Measurements from ENCODE around the gene ADIPOR2. TPM values are rescaled to one million over a fixed set of nuclear protein-coding genes. Genes with fewer than 3 reads are reported as not detected.
A peak's percentile ranks its signal among the peaks of the same experiment; 100 is the strongest.

Gene ADIPOR2
- total and polyA plus RNA-seq, 4 donors: 26.6 to 68.3 (median 41.7) TPM

DNA sequence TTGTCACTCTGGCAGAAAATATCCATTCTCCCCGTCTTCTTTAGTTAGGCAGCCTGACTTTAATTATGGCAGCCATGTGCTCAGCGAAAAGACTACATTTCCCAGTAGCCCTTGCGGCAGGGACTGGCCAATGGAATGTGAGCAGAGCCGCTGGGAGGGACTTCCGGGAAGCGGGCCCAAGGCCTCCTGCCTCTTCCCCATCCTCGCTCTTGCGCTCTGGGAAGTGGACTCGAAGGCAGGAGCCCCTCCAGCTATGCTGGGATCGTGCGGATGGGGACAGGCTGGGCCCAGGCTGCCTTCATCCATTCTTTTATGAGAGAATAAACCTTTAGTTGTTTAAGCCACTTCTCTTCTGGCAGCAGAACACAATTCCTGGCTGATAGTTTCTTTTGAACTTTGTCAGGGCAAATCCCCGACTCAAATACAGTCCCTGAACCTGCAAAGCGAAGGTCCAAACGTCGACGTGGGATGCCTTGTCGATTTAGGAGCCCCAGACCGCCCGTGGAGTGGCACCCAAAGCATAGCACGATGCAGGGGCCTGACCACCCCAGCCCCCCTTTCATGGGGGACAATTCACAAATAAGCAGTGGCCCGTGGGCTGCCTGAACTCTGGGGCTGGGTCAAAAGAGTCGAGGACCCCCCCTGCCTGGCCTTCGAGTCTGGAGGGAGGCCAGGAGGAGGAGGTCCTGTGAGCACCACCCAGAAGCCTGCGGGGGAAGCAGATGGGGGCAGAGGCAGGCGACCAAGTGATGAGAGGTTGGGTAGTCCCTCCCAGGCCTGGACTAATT lies 113.9 kb downstream of the ADIPOR2 start:
- H3K4me1 ChIP-seq (ENCODE audit: control insufficient read depth in 4 of 4, insufficient read depth in 4 of 4, low read length in 3 of 4): no peaks in the 10 kb centered on the region
- WGBS: 65% methylated on average over 25 of the region's 25 CpGs
- no peak overlapping the region for H3K4me3 ChIP-seq (ENCODE audit: low read depth in 1 of 3, low read length in 3 of 3)
- DNase-seq (ENCODE audit: low spot score): peak; percentile 91
- no peaks in the 10 kb centered on the region for H3K9me3 ChIP-seq (ENCODE audit: control insufficient read depth in 4 of 4, low read length in 3 of 4)
- no peak for TF ChIP-seq REST (IDR thresholded peaks at IDR 0.05)
- no peak for TF ChIP-seq HNF4A (conservative IDR thresholded peaks at IDR 0.05)
- TF ChIP-seq FOXA2 (IDR thresholded peaks at IDR 0.05): no peak
- no peak for TF ChIP-seq JUND (IDR thresholded peaks at IDR 0.05)
- TF ChIP-seq, protein P1, sequence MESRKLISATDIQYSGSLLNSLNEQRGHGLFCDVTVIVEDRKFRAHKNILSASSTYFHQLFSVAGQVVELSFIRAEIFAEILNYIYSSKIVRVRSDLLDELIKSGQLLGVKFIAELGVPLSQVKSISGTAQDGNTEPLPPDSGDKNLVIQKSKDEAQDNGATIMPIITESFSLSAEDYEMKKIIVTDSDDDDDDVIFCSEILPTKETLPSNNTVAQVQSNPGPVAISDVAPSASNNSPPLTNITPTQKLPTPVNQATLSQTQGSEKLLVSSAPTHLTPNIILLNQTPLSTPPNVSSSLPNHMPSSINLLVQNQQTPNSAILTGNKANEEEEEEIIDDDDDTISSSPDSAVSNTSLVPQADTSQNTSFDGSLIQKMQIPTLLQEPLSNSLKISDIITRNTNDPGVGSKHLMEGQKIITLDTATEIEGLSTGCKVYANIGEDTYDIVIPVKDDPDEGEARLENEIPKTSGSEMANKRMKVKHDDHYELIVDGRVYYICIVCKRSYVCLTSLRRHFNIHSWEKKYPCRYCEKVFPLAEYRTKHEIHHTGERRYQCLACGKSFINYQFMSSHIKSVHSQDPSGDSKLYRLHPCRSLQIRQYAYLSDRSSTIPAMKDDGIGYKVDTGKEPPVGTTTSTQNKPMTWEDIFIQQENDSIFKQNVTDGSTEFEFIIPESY (IDR thresholded peaks at IDR 0.05): no peak
- no peak for TF ChIP-seq ATF3 (IDR thresholded peaks at IDR 0.05)
- TF ChIP-seq RAD21 (IDR thresholded peaks at IDR 0.05): peak in 1 of 2 donors; percentile 42
- TF ChIP-seq SP1 (IDR thresholded peaks at IDR 0.05): peak; percentile 26
- TF ChIP-seq FOXA1 (IDR thresholded peaks at IDR 0.05): no peak
- TF ChIP-seq HNF4G (IDR thresholded peaks at IDR 0.05): no peak
- TF ChIP-seq NR2F2 (IDR thresholded peaks at IDR 0.05): no peak
- TF ChIP-seq EGR1 (IDR thresholded peaks at IDR 0.05; ENCODE audit: low read depth in 2 of 2): no peak
- TF ChIP-seq, protein P2, sequence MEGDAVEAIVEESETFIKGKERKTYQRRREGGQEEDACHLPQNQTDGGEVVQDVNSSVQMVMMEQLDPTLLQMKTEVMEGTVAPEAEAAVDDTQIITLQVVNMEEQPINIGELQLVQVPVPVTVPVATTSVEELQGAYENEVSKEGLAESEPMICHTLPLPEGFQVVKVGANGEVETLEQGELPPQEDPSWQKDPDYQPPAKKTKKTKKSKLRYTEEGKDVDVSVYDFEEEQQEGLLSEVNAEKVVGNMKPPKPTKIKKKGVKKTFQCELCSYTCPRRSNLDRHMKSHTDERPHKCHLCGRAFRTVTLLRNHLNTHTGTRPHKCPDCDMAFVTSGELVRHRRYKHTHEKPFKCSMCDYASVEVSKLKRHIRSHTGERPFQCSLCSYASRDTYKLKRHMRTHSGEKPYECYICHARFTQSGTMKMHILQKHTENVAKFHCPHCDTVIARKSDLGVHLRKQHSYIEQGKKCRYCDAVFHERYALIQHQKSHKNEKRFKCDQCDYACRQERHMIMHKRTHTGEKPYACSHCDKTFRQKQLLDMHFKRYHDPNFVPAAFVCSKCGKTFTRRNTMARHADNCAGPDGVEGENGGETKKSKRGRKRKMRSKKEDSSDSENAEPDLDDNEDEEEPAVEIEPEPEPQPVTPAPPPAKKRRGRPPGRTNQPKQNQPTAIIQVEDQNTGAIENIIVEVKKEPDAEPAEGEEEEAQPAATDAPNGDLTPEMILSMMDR (IDR thresholded peaks at IDR 0.05; ENCODE audit: low read depth, low read length, missing input control): no peak
- no peak for TF ChIP-seq RXRA (IDR thresholded peaks at IDR 0.05)
- no peak for TF ChIP-seq TAF1 (conservative IDR thresholded peaks at IDR 0.05)
- TF ChIP-seq, protein P3, sequence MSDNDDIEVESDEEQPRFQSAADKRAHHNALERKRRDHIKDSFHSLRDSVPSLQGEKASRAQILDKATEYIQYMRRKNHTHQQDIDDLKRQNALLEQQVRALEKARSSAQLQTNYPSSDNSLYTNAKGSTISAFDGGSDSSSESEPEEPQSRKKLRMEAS (IDR thresholded peaks at IDR 0.05): peak; percentile 70
- peak; percentile 70 to 79 for TF ChIP-seq GABPA (IDR thresholded peaks at IDR 0.05 in 1 of 2, conservative IDR thresholded peaks at IDR 0.05 in 1 of 2)
- TF ChIP-seq YY1 (IDR thresholded peaks at IDR 0.05): peak; percentile 89
- no peaks in the 10 kb centered on the region for H3K27me3 ChIP-seq (ENCODE audit: control insufficient read depth in 4 of 4, insufficient read depth in 4 of 4, low read length in 3 of 4)
- H3K9ac ChIP-seq (ENCODE audit: low read depth in 1 of 2, low read length in 2 of 2): no peak overlapping the region
- H3K36me3 ChIP-seq (ENCODE audit: control insufficient read depth in 4 of 4, insufficient read depth in 3 of 4, low read depth in 1 of 4, low read length in 3 of 4): no peaks in the 10 kb centered on the region
- no peak overlapping the region for H3K27ac ChIP-seq (ENCODE audit: low read depth in 1 of 2, low read length in 2 of 2)
